H1 (cell line): ENCODE data around the gene SMARCC2. TPM values are rescaled to one million over a fixed set of nuclear protein-coding genes. Genes with fewer than 3 reads are reported as not detected.

Experiments
- KDM4A ChIP-seq: IDR thresholded peaks from one replicate; pipeline ENCODE4 v1.7.1; 2012; ENCODE audit warnings: low read depth, mild to moderate bottlenecking, moderate library complexity, low read length, inconsistent platforms; ENCODE audit not compliant: severe bottlenecking
- polyA plus RNA-seq, 7 experiments: library from polyadenylated mRNA; depleted of rRNA in 3 of 7; stranded (reverse) in 5 of 7; unstranded in 2 of 7; fragments of >200 nt in 5 of 7; fragments of 200-250 nt in 2 of 7; gene quantifications; 1 replicate in 5 of 7; 2 replicates in 1 of 7; 4 replicates in 1 of 7; pipeline versions ENCODE4 v1.2.1 to v1.2.3, GENCODE V29; 2011 to 2013; ENCODE audit warnings: missing spikeins in 2 of 7, mixed read lengths in 2 of 7
- total RNA-seq: library from RNA; stranded (reverse); fragmentation: NEBNext Ultra II Directional; extraction: Animal tissue kit (Norgen Biotek cat#: 25700); gene quantifications from 2 replicates; pipeline ENCODE4 v1.2.1, GENCODE V29; 2021

The SMARCC2 gene
- total and polyA plus RNA-seq, 2 of the 8 experiments (the other 6 are each of a cell fraction or from before 2014, with no cell fraction given): 33.9 to 78.5 TPM

DNA sequence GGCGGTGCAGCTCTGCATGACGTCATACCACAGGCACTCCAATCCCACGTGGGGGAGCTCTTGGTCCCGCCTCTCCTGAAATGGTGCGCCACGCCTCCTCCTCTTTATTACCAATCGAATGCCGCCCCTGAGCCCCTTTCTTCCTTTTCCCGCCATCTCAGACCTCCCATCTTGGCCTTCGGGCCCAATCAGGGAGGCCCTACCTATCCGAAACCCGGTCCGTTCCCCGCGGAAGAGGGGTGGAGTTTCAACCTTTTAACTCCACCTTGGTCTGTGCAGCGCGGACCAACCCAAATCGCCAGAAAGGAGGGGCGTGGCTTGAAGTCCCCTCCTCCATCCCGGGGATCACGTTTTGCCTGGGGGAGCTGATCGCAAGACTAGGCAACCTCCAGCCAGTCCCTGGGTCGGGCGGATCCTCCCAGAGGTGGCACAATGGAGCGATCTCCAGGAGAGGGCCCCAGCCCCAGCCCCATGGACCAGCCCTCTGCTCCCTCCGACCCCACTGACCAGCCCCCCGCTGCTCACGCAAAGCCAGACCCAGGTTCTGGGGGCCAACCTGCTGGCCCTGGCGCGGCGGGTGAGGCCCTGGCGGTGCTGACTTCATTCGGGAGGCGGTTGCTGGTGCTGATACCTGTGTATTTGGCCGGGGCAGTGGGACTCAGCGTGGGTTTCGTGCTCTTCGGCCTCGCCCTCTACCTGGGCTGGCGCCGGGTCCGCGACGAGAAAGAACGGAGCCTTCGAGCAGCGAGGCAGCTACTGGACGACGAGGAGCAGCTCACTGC is 61.2 kb downstream of the SMARCC2 start, which contains the start of gene ESYT1 (continued):
- peak; percentile 54 for TF ChIP-seq KDM4A
- TF ChIP-seq, all 59 proteins: peak for 21
